ENCODE data around the gene TLR4. TPM values are rescaled to one million over a fixed set of nuclear protein-coding genes. Genes with fewer than 3 reads are reported as not detected.

Gene TLR4
- total and polyA plus RNA-seq, 9 of the 15 experiments (the other 6 are each of a cell fraction or from before 2014, with no cell fraction given), result 0.02 TPM; not detected in 8

DNA sequence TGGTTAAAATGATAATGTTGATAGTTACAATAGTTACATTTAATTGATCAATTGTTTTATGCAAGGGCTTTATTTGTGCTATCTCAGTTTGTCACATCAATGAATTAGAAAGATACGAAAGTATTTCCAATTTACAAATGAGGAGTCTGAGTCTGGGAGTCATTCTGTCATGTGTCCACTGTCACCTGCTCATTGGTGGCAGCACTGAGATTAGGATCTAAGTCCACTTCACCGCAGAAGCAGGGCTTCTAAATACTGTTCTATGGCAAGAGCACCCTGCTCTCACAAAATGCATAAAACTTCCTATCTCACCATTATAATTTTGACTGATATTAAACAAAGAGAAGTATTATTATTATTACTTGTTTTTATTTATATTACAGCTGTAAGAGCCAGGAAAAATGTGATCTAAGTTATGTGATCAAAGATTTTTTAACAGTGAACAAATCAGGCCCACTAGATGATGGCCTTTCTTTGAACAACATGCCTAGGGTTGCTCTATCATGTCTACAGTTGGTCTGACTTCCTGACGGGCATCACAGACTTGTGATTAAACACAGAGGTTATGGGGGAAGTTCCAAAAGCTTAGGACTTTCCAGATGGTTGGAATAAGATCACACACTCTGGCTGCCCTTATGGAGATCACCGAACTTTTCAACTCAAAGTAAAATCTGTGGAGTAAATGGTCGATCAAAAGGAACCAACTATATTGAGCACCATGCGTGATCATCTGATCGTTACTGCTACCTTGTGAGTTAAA, 15.1 kb downstream of the TLR4 start (continued):
- no peak for TF ChIP-seq ZNF165 (CRISPR knock-in tag; IDR thresholded peaks at IDR 0.05; ENCODE audit: borderline replicate concordance)
- TF ChIP-seq, protein P1, sequence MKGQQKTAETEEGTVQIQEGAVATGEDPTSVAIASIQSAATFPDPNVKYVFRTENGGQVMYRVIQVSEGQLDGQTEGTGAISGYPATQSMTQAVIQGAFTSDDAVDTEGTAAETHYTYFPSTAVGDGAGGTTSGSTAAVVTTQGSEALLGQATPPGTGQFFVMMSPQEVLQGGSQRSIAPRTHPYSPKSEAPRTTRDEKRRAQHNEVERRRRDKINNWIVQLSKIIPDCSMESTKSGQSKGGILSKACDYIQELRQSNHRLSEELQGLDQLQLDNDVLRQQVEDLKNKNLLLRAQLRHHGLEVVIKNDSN (CRISPR knock-in tag; IDR thresholded peaks at IDR 0.05), result no peak
- no peak for TF ChIP-seq SPI1 (IDR thresholded peaks at IDR 0.05; ENCODE audit: borderline replicate concordance, low read depth, low read length)
- no peak for TF ChIP-seq SREBF1 (IDR thresholded peaks at IDR 0.05; ENCODE audit: borderline replicate concordance, low read depth, low read length)
- no peak for TF ChIP-seq ILK (tag; IDR thresholded peaks at IDR 0.05; ENCODE audit: borderline replicate concordance, low read depth)
- no peak for TF ChIP-seq PCBP1 (IDR thresholded peaks at IDR 0.05; ENCODE audit: low read depth, low read length, poor library complexity, severe bottlenecking)

DNA sequence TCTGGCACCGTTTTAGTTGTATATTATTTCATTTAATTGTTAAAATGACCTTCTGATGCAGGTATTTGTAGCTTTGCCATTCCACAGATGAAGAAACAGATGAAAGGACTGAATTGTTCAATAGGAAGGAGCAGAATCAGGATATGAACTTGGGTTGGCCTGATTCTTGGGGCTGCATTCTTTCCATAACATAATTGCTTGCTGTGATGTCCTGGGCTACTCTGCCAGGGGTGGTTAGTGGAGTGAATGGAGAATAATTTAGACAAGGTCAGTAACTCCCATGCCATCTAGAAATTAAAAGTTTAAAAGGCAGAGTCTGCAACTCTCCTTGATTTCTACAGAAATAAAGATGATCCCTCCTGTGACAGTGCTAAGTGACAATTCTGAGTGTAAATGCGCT, 15.9 kb downstream of the TLR4 start:
- in situ Hi-C loops (cut with MboI) (no loop called here), intact Hi-C loops (cut with micrococcal nuclease) (no loop called here)
- Histone ChIP-seq H3K36me3 (ENCODE audit: control insufficient read depth, insufficient read depth, low read length) (no peaks in the 10 kb centered on the region), H3K9me3 (replicated peaks; ENCODE audit: control insufficient read depth, insufficient read depth, low read depth, low read length) (no peaks in the 10 kb centered on the region), H3K9me1 (ENCODE audit: control insufficient read depth, insufficient read depth, low read length) (no peaks in the 10 kb centered on the region), H3K4me3 (no peak overlapping the region), H3K9ac (ENCODE audit: insufficient read depth in 1 of 2, low read depth in 2 of 2, low read length in 2 of 2) (no peak overlapping the region), H3K4me2 (ENCODE audit: insufficient read depth, low read length) (no peak overlapping the region), H2AFZ (ENCODE audit: low read depth, low read length) (no peak overlapping the region), H3K27ac (ENCODE audit: extremely low read depth, low read depth, low read length) (no peak overlapping the region), H4K20me1 (replicated peaks; ENCODE audit: control insufficient read depth, insufficient read depth, low read length) (no peaks in the 10 kb centered on the region), H3K27me3 (ENCODE audit: control insufficient read depth in 2 of 2, insufficient read depth in 2 of 2, low read length in 2 of 2) (no peaks in the 10 kb centered on the region), H3K79me2 (ENCODE audit: control insufficient read depth, insufficient read depth, low read length) (no peaks in the 10 kb centered on the region), H3K4me1 (replicated peaks in 1 of 2; ENCODE audit: control insufficient read depth in 2 of 2, insufficient read depth in 2 of 2, low read length in 2 of 2) (no peaks in the 10 kb centered on the region)
- FAIRE-seq (no peak), ATAC-seq (no peak), DNase-seq (ENCODE audit: extremely low read depth in 1 of 4, low spot score in 3 of 4) (no peak)
- WGBS (ENCODE audit: insufficient coverage, low coverage, missing lambda C conversion rate), result 0% methylated on average over 2 of the region's 2 CpGs
- no TSS peak for BruUV-seq (replicated peaks)
- ChIA-PET POLR2A (no interaction called here), CTCF (ENCODE audit: low intra/inter-chr PET ratio) (no interaction called here)
- TF ChIP-seq, protein P2, sequence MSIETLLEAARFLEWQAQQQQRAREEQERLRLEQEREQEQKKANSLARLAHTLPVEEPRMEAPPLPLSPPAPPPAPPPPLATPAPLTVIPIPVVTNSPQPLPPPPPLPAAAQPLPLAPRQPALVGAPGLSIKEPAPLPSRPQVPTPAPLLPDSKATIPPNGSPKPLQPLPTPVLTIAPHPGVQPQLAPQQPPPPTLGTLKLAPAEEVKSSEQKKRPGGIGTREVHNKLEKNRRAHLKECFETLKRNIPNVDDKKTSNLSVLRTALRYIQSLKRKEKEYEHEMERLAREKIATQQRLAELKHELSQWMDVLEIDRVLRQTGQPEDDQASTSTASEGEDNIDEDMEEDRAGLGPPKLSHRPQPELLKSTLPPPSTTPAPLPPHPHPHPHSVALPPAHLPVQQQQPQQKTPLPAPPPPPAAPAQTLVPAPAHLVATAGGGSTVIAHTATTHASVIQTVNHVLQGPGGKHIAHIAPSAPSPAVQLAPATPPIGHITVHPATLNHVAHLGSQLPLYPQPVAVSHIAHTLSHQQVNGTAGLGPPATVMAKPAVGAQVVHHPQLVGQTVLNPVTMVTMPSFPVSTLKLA (conservative IDR thresholded peaks at IDR 0.05), result no peak
- TF ChIP-seq RBFOX2 (IDR thresholded peaks at IDR 0.05; ENCODE audit: low read depth, low read length) (no peak), PHF8 (IDR thresholded peaks at IDR 0.05; ENCODE audit: borderline replicate concordance, low read length) (no peak)

Measured in K562 (cell line).